ENCODE data around the gene UBE3D.

DNA sequence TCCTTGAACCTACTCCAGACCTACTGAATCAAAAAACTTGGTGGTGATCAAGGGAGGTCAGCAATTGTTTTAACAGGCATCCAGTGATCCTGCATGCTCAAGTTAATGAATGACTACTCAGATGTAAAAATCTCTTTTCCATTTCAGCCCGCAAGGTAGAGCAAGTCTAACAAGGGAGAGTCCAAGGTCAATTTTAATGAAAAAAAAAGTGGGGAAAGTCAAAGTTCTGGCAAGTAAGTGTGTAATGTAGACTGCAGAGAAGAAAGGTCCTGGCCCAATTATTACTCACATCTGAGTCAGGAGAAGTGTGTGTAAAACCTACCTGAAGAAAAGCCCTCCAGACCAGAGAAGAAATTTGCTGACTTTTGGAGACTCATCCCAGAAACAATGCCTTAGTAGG is 193.5 kb downstream of the UBE3D start:
- TF ChIP-seq SIX5 (IDR thresholded peaks at IDR 0.05; ENCODE audit: low read depth, low read length), result no peak
- TF ChIP-seq, protein P1, sequence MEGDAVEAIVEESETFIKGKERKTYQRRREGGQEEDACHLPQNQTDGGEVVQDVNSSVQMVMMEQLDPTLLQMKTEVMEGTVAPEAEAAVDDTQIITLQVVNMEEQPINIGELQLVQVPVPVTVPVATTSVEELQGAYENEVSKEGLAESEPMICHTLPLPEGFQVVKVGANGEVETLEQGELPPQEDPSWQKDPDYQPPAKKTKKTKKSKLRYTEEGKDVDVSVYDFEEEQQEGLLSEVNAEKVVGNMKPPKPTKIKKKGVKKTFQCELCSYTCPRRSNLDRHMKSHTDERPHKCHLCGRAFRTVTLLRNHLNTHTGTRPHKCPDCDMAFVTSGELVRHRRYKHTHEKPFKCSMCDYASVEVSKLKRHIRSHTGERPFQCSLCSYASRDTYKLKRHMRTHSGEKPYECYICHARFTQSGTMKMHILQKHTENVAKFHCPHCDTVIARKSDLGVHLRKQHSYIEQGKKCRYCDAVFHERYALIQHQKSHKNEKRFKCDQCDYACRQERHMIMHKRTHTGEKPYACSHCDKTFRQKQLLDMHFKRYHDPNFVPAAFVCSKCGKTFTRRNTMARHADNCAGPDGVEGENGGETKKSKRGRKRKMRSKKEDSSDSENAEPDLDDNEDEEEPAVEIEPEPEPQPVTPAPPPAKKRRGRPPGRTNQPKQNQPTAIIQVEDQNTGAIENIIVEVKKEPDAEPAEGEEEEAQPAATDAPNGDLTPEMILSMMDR (IDR thresholded peaks at IDR 0.05; ENCODE audit: control extremely low read depth in 1 of 3, insufficient read depth in 1 of 3, low read depth in 1 of 3, low read length in 3 of 3), result no peak
- TF ChIP-seq, protein P2, sequence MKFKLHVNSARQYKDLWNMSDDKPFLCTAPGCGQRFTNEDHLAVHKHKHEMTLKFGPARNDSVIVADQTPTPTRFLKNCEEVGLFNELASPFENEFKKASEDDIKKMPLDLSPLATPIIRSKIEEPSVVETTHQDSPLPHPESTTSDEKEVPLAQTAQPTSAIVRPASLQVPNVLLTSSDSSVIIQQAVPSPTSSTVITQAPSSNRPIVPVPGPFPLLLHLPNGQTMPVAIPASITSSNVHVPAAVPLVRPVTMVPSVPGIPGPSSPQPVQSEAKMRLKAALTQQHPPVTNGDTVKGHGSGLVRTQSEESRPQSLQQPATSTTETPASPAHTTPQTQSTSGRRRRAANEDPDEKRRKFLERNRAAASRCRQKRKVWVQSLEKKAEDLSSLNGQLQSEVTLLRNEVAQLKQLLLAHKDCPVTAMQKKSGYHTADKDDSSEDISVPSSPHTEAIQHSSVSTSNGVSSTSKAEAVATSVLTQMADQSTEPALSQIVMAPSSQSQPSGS (IDR thresholded peaks at IDR 0.05; ENCODE audit: low read length), result no peak
- TF ChIP-seq EZH2 (IDR thresholded peaks at IDR 0.05; ENCODE audit: low read depth, low read length, severe bottlenecking), result no peak
- TF ChIP-seq POLR2A (IDR thresholded peaks at IDR 0.05; ENCODE audit: control extremely low read depth in 1 of 2, low read depth in 2 of 2, low read length in 2 of 2), result no peak
- no peak for TF ChIP-seq POLR2AphosphoS5 (IDR thresholded peaks at IDR 0.05; ENCODE audit: low read depth, low read length)
- TF ChIP-seq, protein P3, sequence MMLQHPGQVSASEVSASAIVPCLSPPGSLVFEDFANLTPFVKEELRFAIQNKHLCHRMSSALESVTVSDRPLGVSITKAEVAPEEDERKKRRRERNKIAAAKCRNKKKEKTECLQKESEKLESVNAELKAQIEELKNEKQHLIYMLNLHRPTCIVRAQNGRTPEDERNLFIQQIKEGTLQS (IDR thresholded peaks at IDR 0.05; ENCODE audit: insufficient read depth, low read depth, low read length), result no peak
- TF ChIP-seq CHD1 (IDR thresholded peaks at IDR 0.05; ENCODE audit: low read depth, low read length), result no peak
- TF ChIP-seq TAF7 (optimal IDR thresholded peaks at IDR 0.05; ENCODE audit: borderline replicate concordance, low read depth, low read length), result no peak
- TF ChIP-seq KDM1A (IDR thresholded peaks at IDR 0.05; ENCODE audit: borderline replicate concordance, low read length), result no peak

Measured in H1 (cell line).